NT2/D1 (cell line): Measurements from ENCODE around the gene TULP3.

Source experiments
- SUZ12 ChIP-seq: IDR thresholded peaks from 2 replicates; pipeline ENCODE4 v1.6.1; 2011; ENCODE audit not compliant: insufficient read length, insufficient read depth; ENCODE audit errors: extremely low read depth
- YY1 ChIP-seq: IDR thresholded peaks from 2 replicates; pipeline ENCODE4 v1.6.1; 2011; ENCODE audit not compliant: insufficient read length, insufficient read depth
- ZNF274 ChIP-seq: IDR thresholded peaks from 2 replicates; pipeline ENCODE4 v1.6.1; 2011; ENCODE audit warnings: mild to moderate bottlenecking, low read depth, low read length

- TF ChIP-seq YY1 = no peak
- TF ChIP-seq ZNF274 = no peak
- TF ChIP-seq SUZ12 = no peak
Measured at GRCh38 chr12:2934371-2934770, 43.7 kb downstream of the TULP3 start.
